ENCODE measurements around the gene FOXD4L3.
"Not testable (repeated sequence)": the region's sequence is repeated elsewhere in the genome, so short reads cannot be mapped to it uniquely, and the experiment has no call there.

FOXD4L3 gene

GRCh38 chr9:68351689-68352088 lies 49.0 kb downstream of the FOXD4L3 start:
- DNase-seq (ENCODE audit: low spot score) = not testable (repeated sequence)
